ENCODE results near the gene CD22.

Gene CD22

GRCh38 chr19:35295792-35296462 lies 33.1 kb upstream of the CD22 start:
- DNase-seq (ENCODE audit: low read depth): peak; percentile 17

GRCh38 chr19:35296644-35297514 lies 32.1 kb upstream of the CD22 start:
- no peak for DNase-seq (ENCODE audit: low read depth)

GRCh38 chr19:35297515-35297848 lies 31.5 kb upstream of the CD22 start:
- DNase-seq (ENCODE audit: low read depth): no peak

- no peak for DNase-seq (ENCODE audit: low read depth)
These were observed 31.1 kb upstream of the CD22 start for GRCh38 chr19:35297922-35298321.

- no peak for DNase-seq (ENCODE audit: low read depth)
These were observed 30.4 kb upstream of the CD22 start for GRCh38 chr19:35298561-35298972.

- DNase-seq (ENCODE audit: low read depth): no peak
These were observed 29.3 kb upstream of the CD22 start for GRCh38 chr19:35299523-35300338.

- DNase-seq (ENCODE audit: low read depth): no peak
These were observed 28.7 kb upstream of the CD22 start for GRCh38 chr19:35300339-35300649.

- no peak for DNase-seq (ENCODE audit: low read depth)
These were observed 27.0 kb upstream of the CD22 start for GRCh38 chr19:35301961-35302360.

GRCh38 chr19:35302446-35302845 lies 26.5 kb upstream of the CD22 start:
- no peak for DNase-seq (ENCODE audit: low read depth)

GRCh38 chr19:35303357-35303915 lies 25.6 kb upstream of the CD22 start:
- DNase-seq (ENCODE audit: low read depth): no peak

- DNase-seq (ENCODE audit: low read depth): no peak
These were observed 25.0 kb upstream of the CD22 start for GRCh38 chr19:35304036-35304435.

GRCh38 chr19:35305181-35305580 lies 23.8 kb upstream of the CD22 start:
- DNase-seq (ENCODE audit: low read depth): no peak

- no peak for DNase-seq (ENCODE audit: low read depth)
These were observed 22.3 kb upstream of the CD22 start for GRCh38 chr19:35306473-35307246.

GRCh38 chr19:35307931-35308330 lies 21.1 kb upstream of the CD22 start:
- no peak for DNase-seq (ENCODE audit: low read depth)

GRCh38 chr19:35308910-35309309 lies 20.1 kb upstream of the CD22 start:
- no peak for DNase-seq (ENCODE audit: low read depth)

GRCh38 chr19:35309481-35310279 lies 19.3 kb upstream of the CD22 start:
- DNase-seq (ENCODE audit: low read depth): no peak

- DNase-seq (ENCODE audit: low read depth): no peak
These were observed 18.7 kb upstream of the CD22 start for GRCh38 chr19:35310331-35310730.

GRCh38 chr19:35310811-35311465 lies 18.0 kb upstream of the CD22 start:
- DNase-seq (ENCODE audit: low read depth): no peak

GRCh38 chr19:35311901-35312665 lies 16.9 kb upstream of the CD22 start:
- DNase-seq (ENCODE audit: low read depth): no peak

GRCh38 chr19:35313587-35313986 lies 15.4 kb upstream of the CD22 start:
- no peak for DNase-seq (ENCODE audit: low read depth)

Data from activated T-cell treated with anti-CD3 and anti-CD28 coated beads for 48 hours (primary cell).